GM12878 (cell line): Measurements from ENCODE around the gene SLC13A2. TPM values are rescaled to one million over a fixed set of nuclear protein-coding genes. Genes with fewer than 3 reads are reported as not detected.

Experiments used
- ATAC-seq: fragments of 200-7000 bp; cut with Tn5 transposase; 3 replicates; pipeline ENCODE4 v1.9.1; 2020; ENCODE audit warnings: mild to moderate bottlenecking, moderate library complexity
- BruUV-seq: library from RNA; stranded (reverse); fragments of 400-500 nt; replicated peaks from 2 replicates; lab custom pipeline; 2021; lab: Mats Ljungman, UMichigan
- CTCF ChIA-PET: fragments of 300-600 bp; sonication (Branson Sonifier 250); formaldehyde crosslinking; extraction: SDS; loops from one replicate; lab custom pipeline; 2021; ENCODE audit warnings: inconsistent platforms; lab: Yijun Ruan, JAX
- POLR2A ChIA-PET: fragments of 350-600 bp; formaldehyde crosslinking; extraction: SDS; loops from one replicate; lab custom pipeline; 2021; ENCODE audit warnings: inconsistent platforms; lab: Charles Lee
- RAD21 ChIA-PET: fragments of 300-600 bp; sonication (Branson Sonifier 250); formaldehyde crosslinking; loops from one replicate; lab custom pipeline; 2023; ENCODE audit warnings: antibody characterized with exemption; ENCODE audit not compliant: unreplicated experiment; lab: Charles Lee
- SMC1A ChIA-PET: fragments of 300-600 bp; sonication (Branson Sonifier 250); formaldehyde crosslinking; loops from one replicate; lab custom pipeline; 2023; ENCODE audit not compliant: unreplicated experiment, uncharacterized antibody; lab: Charles Lee
- DNase-seq: peaks from one replicate; pipeline ENCODE4 v3.0.0-alpha.2; 2011; ENCODE audit warnings: low read depth, low spot score
- FAIRE-seq: peaks from 3 replicates; lab custom pipeline; 2011; peaks lifted over from hg19 to GRCh38; lab: Jason Lieb, UNC
- H2AFZ ChIP-seq: 2 replicates; pipeline ENCODE4 v1.6.0; 2011; ENCODE audit warnings: low read depth, low read length, control low read depth; ENCODE audit not compliant: control insufficient read depth
- H3K27ac ChIP-seq: 2 replicates; pipeline ENCODE4 v1.5.1; 2011; ENCODE audit warnings: control low read depth; ENCODE audit not compliant: control insufficient read depth, insufficient read depth
- H3K27me3 ChIP-seq, 2 experiments: replicated peaks in 1 of 2; 2 replicates each; pipeline versions ENCODE4 v1.6.0 to v1.6.1; 2011; ENCODE audit warnings: low read length in 1 of 2; ENCODE audit not compliant: control insufficient read depth in 2 of 2, insufficient read depth in 2 of 2
- H3K36me3 ChIP-seq, 2 experiments: 2 replicates each; pipeline ENCODE4 v1.5.1; 2011; ENCODE audit warnings: low read length in 1 of 2; ENCODE audit not compliant: control insufficient read depth in 2 of 2, insufficient read depth in 2 of 2
- H3K4me1 ChIP-seq: 2 replicates; pipeline ENCODE4 v1.6.1; 2011; ENCODE audit warnings: mild to moderate bottlenecking, low read length, moderate library complexity, mixed read lengths; ENCODE audit not compliant: control insufficient read depth, insufficient read depth
- H3K4me2 ChIP-seq: 2 replicates; pipeline ENCODE4 v1.6.0; 2011; ENCODE audit warnings: control low read depth; ENCODE audit not compliant: control insufficient read depth, insufficient read depth
- H3K4me3 ChIP-seq: fragments of 200-600 bp; sonication (generic); 2 replicates; pipeline ENCODE4 v1.5.1; 2016
- H3K79me2 ChIP-seq: 2 replicates; pipeline ENCODE4 v1.6.0; 2011; ENCODE audit warnings: low read length; ENCODE audit not compliant: control insufficient read depth, insufficient read depth
- H3K9ac ChIP-seq: 2 replicates; pipeline ENCODE4 v1.8.0; 2011; ENCODE audit warnings: low read length, control low read depth, mixed read lengths; ENCODE audit not compliant: control insufficient read depth, insufficient read depth
- H3K9me3 ChIP-seq: replicated peaks from 3 replicates; pipeline ENCODE4 v1.5.1; 2011; ENCODE audit warnings: mild to moderate bottlenecking, low read length; ENCODE audit not compliant: control insufficient read depth, insufficient read depth
- H4K20me1 ChIP-seq: 2 replicates; pipeline ENCODE4 v1.6.0; 2011; ENCODE audit not compliant: control insufficient read depth, insufficient read depth
- BCL11A ChIP-seq: IDR thresholded peaks from 2 replicates; pipeline ENCODE4 v1.6.1; 2011; ENCODE audit warnings: low read depth, low read length
- CEBPB ChIP-seq, 2 experiments: fragments of 150-350 bp in 1 of 2; IDR thresholded peaks; 2 replicates each; pipeline ENCODE4 v1.6.1; 2012 to 2014; ENCODE audit warnings: low read depth in 2 of 2, low read length in 2 of 2, borderline replicate concordance in 1 of 2, inconsistent platforms in 1 of 2
- CREB1 ChIP-seq: IDR thresholded peaks from 2 replicates; pipeline ENCODE4 v1.6.1; 2012; ENCODE audit warnings: low read depth, mild to moderate bottlenecking, inconsistent platforms
- DPF2 ChIP-seq: fragments of 450-650 bp; IDR thresholded peaks from 2 replicates; pipeline ENCODE4 v1.6.1; 2017; ENCODE audit warnings: mild to moderate bottlenecking
- E2F8 ChIP-seq: fragments of 450-650 bp; IDR thresholded peaks from 2 replicates; pipeline ENCODE4 v1.6.1; 2018; ENCODE audit warnings: mild to moderate bottlenecking, low read depth, moderate library complexity; ENCODE audit not compliant: partially characterized antibody
- FOXK2 ChIP-seq: fragments of 450-650 bp; IDR thresholded peaks from 2 replicates; pipeline ENCODE4 v1.6.1; 2017; ENCODE audit warnings: mild to moderate bottlenecking, moderate library complexity
- HDAC2 ChIP-seq: fragments of 200-600 bp; sonication (generic); IDR thresholded peaks from 2 replicates; pipeline ENCODE4 v1.6.1; 2017
- IKZF1 ChIP-seq: fragments of 450-650 bp; conservative IDR thresholded peaks from 2 replicates; pipeline ENCODE4 v1.6.1; 2017; ENCODE audit warnings: antibody characterized with exemption, mild to moderate bottlenecking
- IKZF2 ChIP-seq, 2 experiments: fragments of 450-650 bp; IDR thresholded peaks; 2 replicates each; pipeline ENCODE4 v1.6.1; 2017; ENCODE audit warnings: mild to moderate bottlenecking in 2 of 2, moderate library complexity in 2 of 2
- MAX ChIP-seq: IDR thresholded peaks from 2 replicates; pipeline ENCODE4 v1.6.1; 2012; ENCODE audit warnings: low read depth, low read length, improper control_type of control experiment
- MXI1 ChIP-seq: fragments of 150-350 bp; IDR thresholded peaks from 2 replicates; pipeline ENCODE4 v1.6.1; 2011; ENCODE audit warnings: low read depth, mild to moderate bottlenecking, inconsistent platforms, low read length, improper control_type of control experiment
- PAX5 ChIP-seq: IDR thresholded peaks from 2 replicates; pipeline ENCODE4 v1.6.1; 2011; ENCODE audit warnings: low read depth, low read length, borderline replicate concordance
- POLR2AphosphoS2 ChIP-seq: IDR thresholded peaks from 2 replicates; pipeline ENCODE4 v1.6.1; 2011; ENCODE audit warnings: low read depth, mild to moderate bottlenecking, low read length, improper control_type of control experiment, moderate library complexity
- RELB ChIP-seq: fragments of 450-650 bp; IDR thresholded peaks from 2 replicates; pipeline ENCODE4 v1.6.1; 2017; ENCODE audit warnings: low read depth, mild to moderate bottlenecking, moderate library complexity
- ZNF384 ChIP-seq: IDR thresholded peaks from 2 replicates; pipeline ENCODE4 v1.6.1; 2012; ENCODE audit warnings: low read depth, mild to moderate bottlenecking, low read length, improper control_type of control experiment, borderline replicate concordance
- ZSCAN29 ChIP-seq: fragments of 450-650 bp; IDR thresholded peaks from 2 replicates; pipeline ENCODE4 v1.6.1; 2017; ENCODE audit warnings: mild to moderate bottlenecking, moderate library complexity
- WGBS: methylation state at CpG from one replicate; pipeline ENCODE4 v1.1.6; 2016; ENCODE audit warnings: low lambda C conversion rate; ENCODE audit not compliant: insufficient replicate concordance, insufficient coverage; ENCODE audit errors: missing lambda C conversion rate; 5-methylcytosine and 5-hydroxymethylcytosine counted together
- in situ Hi-C: fragments of 300-500 bp; cut with MboI; formaldehyde crosslinking; loops from 9 replicates; pipeline ENCODE4 v1.14.3; 2018; ENCODE audit warnings: mixed read lengths
- intact Hi-C: fragments of 100-400 bp; cut with micrococcal nuclease; formaldehyde crosslinking; loops from one replicate; pipeline ENCODE4 v1.14.2; 2022; ENCODE audit not compliant: unreplicated experiment
- polyA plus RNA-seq, 11 experiments: library from polyadenylated mRNA; depleted of rRNA in 4 of 11; unstranded in 6 of 11; stranded (reverse) in 5 of 11; fragments of >200 nt; fragmentation: Nextera tagmentation in 4 of 11; fragmentation: Illumina TruSeq in 1 of 11; extraction: Ambion mirVana in 4 of 11; extraction: Trizol in 1 of 11; gene quantifications; 1 replicate in 1 of 11; 2 replicates in 10 of 11; pipeline versions ENCODE4 v1.2.1 to v1.2.3, GENCODE V29; 2011 to 2016; ENCODE audit warnings: inconsistent platforms in 2 of 11, missing spikeins in 2 of 11, low read depth in 1 of 11
- total RNA-seq, 4 experiments: library from RNA; depleted of rRNA in 3 of 4; stranded (reverse); fragments of >200 nt in 3 of 4; fragmentation: Illumina TruSeq in 1 of 4; extraction: Trizol in 1 of 4; gene quantifications; 2 replicates each; pipeline versions ENCODE4 v1.2.1 to v1.2.3, GENCODE V29; 2013 to 2021

SLC13A2 gene
- total and polyA plus RNA-seq, 10 of the 15 experiments (the other 5 are each of a cell fraction or from before 2014, with no cell fraction given), result 0.03 to 0.13 (median 0.05) TPM; not detected in 6

GRCh38 chr17:28500712-28501379, 27.4 kb downstream of the SLC13A2 start (continued):
- TF ChIP-seq MXI1 (peak; percentile 43; the same call in 1 of the 2 replicates), CREB1 (peak; percentile 14; the same call in 1 of the 2 replicates), RELB (peak; percentile 97), BCL11A (0 out of 2 replicates have a peak, but pooled peaks have one; percentile 14), MAX (0 out of 2 replicates have a peak, but pooled peaks have one; percentile 25)

GRCh38 chr17:28501421-28502284, 28.2 kb downstream of the SLC13A2 start:
- H4K20me1 ChIP-seq, result no peaks in the 10 kb centered on the region
- H3K9ac ChIP-seq, result peak overlapping the region; percentile 76
- H3K9me3 ChIP-seq, result no peaks in the 10 kb centered on the region
- no peaks in the 10 kb centered on the region for H3K36me3 ChIP-seq
- FAIRE-seq (no peak), ATAC-seq (peak; percentile 45), DNase-seq (no peak)
- BruUV-seq, result TSS peak; percentile 89
- no peaks in the 10 kb centered on the region for H3K27me3 ChIP-seq
- H3K4me1 ChIP-seq, result peaks cover 30% of the 10 kb centered on the region
- peak overlapping the region; percentile 87 for H3K27ac ChIP-seq
- CTCF ChIA-PET, result interaction anchor here (0.7 to 16.1 kb wide), 9 partner anchors 18 to 166 kb away, joined by 3 to 316 read pairs (median 5); partner anchors contain the start of genes ALDOC, BLTP2, IFT20 and TNFAIP1
- intact Hi-C loops, result loop anchor here (2.0 kb wide), 1 partner anchor 43 kb away; no protein-coding TSS in a partner anchor
- peaks cover 6% of the 10 kb centered on the region for H3K79me2 ChIP-seq
- SMC1A ChIA-PET, result interaction anchor here (0.7 to 7.7 kb wide), 12 partner anchors 8 to 218 kb away, joined by 3 to 53 read pairs (median 4); partner anchors contain the start of genes POLDIP2 and RPL23A
- peak overlapping the region; percentile 78 for H2AFZ ChIP-seq
- 75% methylated on average over 3 of the region's 3 CpGs for WGBS
- peak overlapping the region; percentile 81 for H3K4me2 ChIP-seq
- H3K4me3 ChIP-seq, result peak overlapping the region; percentile 59; the same call in 1 of the 2 replicates
- RAD21 ChIA-PET, result interaction anchor here (0.6 to 4.6 kb wide), 13 partner anchors 10 to 218 kb away, joined by 3 to 37 read pairs (median 5); partner anchors contain the start of gene ALDOC
- POLR2A ChIA-PET, result interaction anchor here (0.5 to 5.8 kb wide), 14 partner anchors 15 to 402 kb away, joined by 3 to 48 read pairs (median 6); partner anchors contain the start of genes ALDOC and PIGS
- in situ Hi-C loops, result no loop called here
- TF ChIP-seq POLR2AphosphoS2 (no peak), FOXK2 (no peak), IKZF1 (peak; percentile 19), IKZF2 (IDR thresholded peaks at IDR 0.05) (0 out of 4 replicates have a peak, but pooled peaks of 1 of the 2 experiments have one; percentile 16), HDAC2 (no peak), CEBPB (IDR thresholded peaks at IDR 0.05; ENCODE audit: borderline replicate concordance in 1 of 2, low read depth in 2 of 2, low read length in 2 of 2) (no peak), E2F8 (no peak), ZSCAN29 (no peak), PAX5 (no peak), DPF2 (no peak), ZNF384 (no peak)
